SK-N-SH (cell line): ENCODE results near the gene DSCAML1. TPM values are rescaled to one million over a fixed set of nuclear protein-coding genes. Genes with fewer than 3 reads are reported as not detected.

Source experiments
- CTCF ChIA-PET: fragments of 300-600, 350-600 bp; formaldehyde crosslinking; extraction: SDS; loops from one replicate; lab custom pipeline; 2021; lab: Yijun Ruan, JAX
- POLR2A ChIA-PET: fragments of 350-600 bp; sonication (Branson Sonifier 250); formaldehyde crosslinking; extraction: SDS; loops from one replicate; lab custom pipeline; 2020; ENCODE audit warnings: antibody characterized with exemption, inconsistent platforms; lab: Yijun Ruan, JAX
- DNase-seq: peaks from one replicate; pipeline ENCODE4 v3.0.0; 2012
- H2AFZ ChIP-seq: fragments of 200-600 bp; sonication (generic); 2 replicates; pipeline ENCODE4 v1.8.1; 2016; ENCODE audit warnings: antibody characterized with exemption, mild to moderate bottlenecking, low read depth
- H3F3A ChIP-seq: fragments of 200-600 bp; sonication (generic); replicated peaks from 2 replicates; pipeline ENCODE3; 2016; ENCODE audit warnings: antibody characterized with exemption, mild to moderate bottlenecking; ENCODE audit not compliant: insufficient read depth
- H3K27ac ChIP-seq, 2 experiments: fragments of 200-500 bp in 1 of 2; fragments of 200-600 bp in 1 of 2; sonication (Bioruptor generic) in 1 of 2; sonication (generic), shearing (Covaris generic) in 1 of 2; 2 replicates each; pipeline versions ENCODE4 v1.5.1 to v1.6.1; 2014 to 2016; ENCODE audit warnings: low read depth in 2 of 2, inconsistent platforms in 1 of 2, low read length in 1 of 2, mild to moderate bottlenecking in 1 of 2, mixed read lengths in 1 of 2
- H3K27me3 ChIP-seq: fragments of 200-600 bp; sonication (generic), shearing (Covaris generic); 2 replicates; pipeline ENCODE4 v1.6.1; 2016; ENCODE audit warnings: mixed run types; ENCODE audit not compliant: insufficient read depth
- H3K36me3 ChIP-seq, 2 experiments: fragments of 200-500 bp in 1 of 2; fragments of 200-600 bp in 1 of 2; sonication (Bioruptor generic) in 1 of 2; sonication (generic) in 1 of 2; replicated peaks in 1 of 2; 2 replicates each; pipeline versions ENCODE3 to v1.5.1; 2014 to 2016; ENCODE audit warnings: low read length in 1 of 2, mild to moderate bottlenecking in 1 of 2; ENCODE audit not compliant: insufficient read depth in 2 of 2, control insufficient read depth in 1 of 2
- H3K4me1 ChIP-seq, 2 experiments: fragments of 200-500 bp in 1 of 2; fragments of 200-600 bp in 1 of 2; sonication (Bioruptor generic) in 1 of 2; sonication (generic), shearing (Covaris generic) in 1 of 2; 2 replicates each; pipeline versions ENCODE4 v1.5.1 to v1.6.1; 2014 to 2016; ENCODE audit warnings: low read depth in 1 of 2, low read length in 1 of 2, mixed run types in 1 of 2; ENCODE audit not compliant: insufficient read depth in 2 of 2, control insufficient read depth in 1 of 2
- H3K4me2 ChIP-seq: fragments of 200-600 bp; sonication (generic), shearing (Covaris generic); 2 replicates; pipeline ENCODE4 v1.6.1; 2017; ENCODE audit warnings: mixed run types
- H3K4me3 ChIP-seq, 2 experiments: fragments of 200-500 bp in 1 of 2; fragments of 200-600 bp in 1 of 2; sonication (Bioruptor generic) in 1 of 2; sonication (generic), shearing (Covaris generic) in 1 of 2; 2 replicates each; pipeline versions ENCODE4 v1.5.1 to v1.8.1; 2014 to 2016; ENCODE audit warnings: low read depth in 2 of 2, inconsistent platforms in 1 of 2, low read length in 1 of 2, mild to moderate bottlenecking in 1 of 2, mixed read lengths in 1 of 2, moderate library complexity in 1 of 2
- H3K79me2 ChIP-seq: fragments of 200-600 bp; sonication (generic); 2 replicates; pipeline ENCODE4 v1.8.1; 2017; ENCODE audit warnings: mild to moderate bottlenecking; ENCODE audit not compliant: insufficient read depth
- H3K9ac ChIP-seq: fragments of 200-600 bp; sonication (generic); 2 replicates; pipeline ENCODE4 v1.6.1; 2017; ENCODE audit warnings: mixed run types
- H3K9me2 ChIP-seq: fragments of 200-600 bp; sonication (generic); 2 replicates; pipeline ENCODE4 v1.6.1; 2017; ENCODE audit warnings: mixed run types
- H3K9me3 ChIP-seq: fragments of 200-600 bp; sonication (generic); 2 replicates; pipeline ENCODE4 v1.6.1; 2017; ENCODE audit warnings: mixed run types, mild to moderate bottlenecking, moderate library complexity
- H4K20me1 ChIP-seq: fragments of 200-600 bp; sonication (generic); 2 replicates; pipeline ENCODE4 v1.6.1; 2017; ENCODE audit warnings: mild to moderate bottlenecking, mixed run types; ENCODE audit not compliant: insufficient read depth
- CHD2 ChIP-seq: fragments of 150-350 bp; IDR thresholded peaks from 2 replicates; pipeline ENCODE4 v1.6.1; 2018; ENCODE audit warnings: low read length; ENCODE audit not compliant: partially characterized antibody
- GABPA ChIP-seq: IDR thresholded peaks from 2 replicates; pipeline ENCODE4 v1.4.0; 2012; ENCODE audit warnings: low read depth, mild to moderate bottlenecking
- RCOR1 ChIP-seq: fragments of 150-350 bp; IDR thresholded peaks from 2 replicates; pipeline ENCODE4 v1.6.1; 2017; ENCODE audit warnings: antibody characterized with exemption, low read length
- TAF1 ChIP-seq: IDR thresholded peaks from 2 replicates; pipeline ENCODE4 v1.6.1; 2012; ENCODE audit warnings: low read depth, mild to moderate bottlenecking, low read length, moderate library complexity, borderline replicate concordance
- WGBS: methylation state at CpG from one replicate; pipeline ENCODE4 v1.1.6; 2017; ENCODE audit warnings: low lambda C conversion rate; 5-methylcytosine and 5-hydroxymethylcytosine counted together
- polyA plus RNA-seq, 3 experiments: library from polyadenylated mRNA; depleted of rRNA; stranded (reverse); fragments of >200 nt; gene quantifications; 2 replicates each; pipeline ENCODE4 v1.2.3, GENCODE V29; 2012
- TF ChIP-seq, protein P1 (sequence below): IDR thresholded peaks from 2 replicates; pipeline ENCODE4 v1.4.0; 2012; ENCODE audit warnings: low read depth, borderline replicate concordance
- TF ChIP-seq, protein P2 (sequence below): IDR thresholded peaks from 2 replicates; pipeline ENCODE4 v1.6.1; 2012; ENCODE audit warnings: mild to moderate bottlenecking, low read depth, low read length, moderate library complexity

Gene DSCAML1
- polyA plus RNA-seq, 1 of the 3 experiments (the other 2 are of a cell fraction), result not detected

DNA sequence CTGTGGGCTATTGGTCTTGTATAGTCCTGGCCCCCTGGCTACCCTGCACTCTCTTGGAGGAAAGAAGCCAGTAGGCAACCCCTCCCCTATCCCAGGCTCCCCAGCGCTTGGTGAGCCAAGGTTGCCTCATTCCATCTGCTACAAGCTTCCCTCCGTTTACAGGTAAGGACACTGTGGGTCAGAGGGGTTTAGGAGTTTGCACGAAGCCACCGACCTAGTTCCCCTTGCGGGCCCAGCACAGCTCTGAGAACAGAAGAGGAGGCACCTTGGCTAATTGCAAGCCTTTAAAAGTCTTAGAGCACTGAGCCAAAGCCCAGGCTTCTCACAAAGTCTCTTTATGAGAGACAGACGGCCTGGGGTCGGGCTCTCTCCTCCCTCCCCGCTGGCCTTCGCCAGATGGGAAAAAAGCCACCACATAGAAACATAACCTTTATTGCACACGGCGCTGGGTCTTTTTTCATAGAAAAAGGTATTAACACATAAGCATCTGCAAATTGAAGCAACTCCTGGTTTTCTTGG is 369.6 kb downstream of the DSCAML1 start:
- no peaks in the 10 kb centered on the region for H3K9me3 ChIP-seq
- H3K27ac ChIP-seq, result no peak overlapping the region
- CTCF ChIA-PET, result interaction anchor here (1.2 to 16.8 kb wide), 30 partner anchors 8 to 625 kb away, joined by 3 to 449 read pairs (median 9); partner anchors contain the start of genes CEP164, DSCAML1 and FXYD2
- H3K9me2 ChIP-seq, result no peaks in the 10 kb centered on the region
- 75% methylated on average over 11 of the region's 11 CpGs for WGBS
- H3K4me1 ChIP-seq, result peaks cover 0 to 10% of the 10 kb centered on the region in 2 experiments; a peak in 1 of 4 replicates
- H3K27me3 ChIP-seq, result no peaks in the 10 kb centered on the region
- H3K4me2 ChIP-seq, result no peak overlapping the region
- H3K36me3 ChIP-seq, result no peaks in the 10 kb centered on the region
- no peaks in the 10 kb centered on the region for H3K79me2 ChIP-seq
- POLR2A ChIA-PET, result interaction anchor here (0.7 to 1.6 kb wide), 2 partner anchors 48 to 390 kb away, joined by 3 to 9 read pairs; no protein-coding TSS in a partner anchor
- H4K20me1 ChIP-seq, result no peaks in the 10 kb centered on the region
- no peak overlapping the region for H3K4me3 ChIP-seq
- no peak overlapping the region for H3K9ac ChIP-seq
- no peak for TF ChIP-seq TAF1
- TF ChIP-seq, protein P1, sequence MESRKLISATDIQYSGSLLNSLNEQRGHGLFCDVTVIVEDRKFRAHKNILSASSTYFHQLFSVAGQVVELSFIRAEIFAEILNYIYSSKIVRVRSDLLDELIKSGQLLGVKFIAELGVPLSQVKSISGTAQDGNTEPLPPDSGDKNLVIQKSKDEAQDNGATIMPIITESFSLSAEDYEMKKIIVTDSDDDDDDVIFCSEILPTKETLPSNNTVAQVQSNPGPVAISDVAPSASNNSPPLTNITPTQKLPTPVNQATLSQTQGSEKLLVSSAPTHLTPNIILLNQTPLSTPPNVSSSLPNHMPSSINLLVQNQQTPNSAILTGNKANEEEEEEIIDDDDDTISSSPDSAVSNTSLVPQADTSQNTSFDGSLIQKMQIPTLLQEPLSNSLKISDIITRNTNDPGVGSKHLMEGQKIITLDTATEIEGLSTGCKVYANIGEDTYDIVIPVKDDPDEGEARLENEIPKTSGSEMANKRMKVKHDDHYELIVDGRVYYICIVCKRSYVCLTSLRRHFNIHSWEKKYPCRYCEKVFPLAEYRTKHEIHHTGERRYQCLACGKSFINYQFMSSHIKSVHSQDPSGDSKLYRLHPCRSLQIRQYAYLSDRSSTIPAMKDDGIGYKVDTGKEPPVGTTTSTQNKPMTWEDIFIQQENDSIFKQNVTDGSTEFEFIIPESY, result no peak
- TF ChIP-seq GABPA, result no peak
- TF ChIP-seq CHD2, result no peak
- no peaks in the 10 kb centered on the region for H3F3A ChIP-seq
- H2AFZ ChIP-seq, result no peak overlapping the region
- no peak for DNase-seq

DNA sequence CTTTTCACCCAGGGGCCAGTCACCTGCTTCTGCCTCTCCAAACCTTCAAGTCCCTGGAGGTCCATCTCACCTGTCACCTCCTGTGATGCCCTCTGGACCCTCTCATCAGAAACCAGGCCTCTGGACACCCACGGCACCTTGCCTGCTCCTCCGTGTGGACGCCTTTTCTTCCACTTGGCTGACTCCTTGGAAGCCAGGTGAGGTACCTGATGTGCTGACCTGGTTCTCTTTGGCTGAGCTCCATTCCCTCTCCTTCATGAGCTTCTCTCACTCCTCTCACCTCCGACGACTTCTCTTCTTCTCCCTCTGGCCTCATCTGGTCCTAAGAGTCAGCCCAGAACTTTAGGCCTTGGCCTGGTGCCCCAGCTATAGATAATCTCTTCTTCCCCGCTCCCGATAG is 370.1 kb downstream of the DSCAML1 start:
- POLR2A ChIA-PET, result interaction anchor here (0.6 to 1.6 kb wide), 6 partner anchors 16 to 390 kb away, joined by 3 to 9 read pairs (median 3); no protein-coding TSS in a partner anchor
- Histone ChIP-seq H3K27ac (no peak overlapping the region), H3K79me2 (no peaks in the 10 kb centered on the region)

More for the DNA sequence above, 370.1 kb downstream of the DSCAML1 start:
- H4K20me1 ChIP-seq, result no peaks in the 10 kb centered on the region
- H3K9me2 ChIP-seq, result no peaks in the 10 kb centered on the region
- DNase-seq, result no peak
- peaks cover 0 to 10% of the 10 kb centered on the region in 2 experiments; a peak in 1 of 4 replicates for H3K4me1 ChIP-seq
- H3K4me3 ChIP-seq, result no peak overlapping the region
- no peaks in the 10 kb centered on the region for H3K27me3 ChIP-seq
- TF ChIP-seq, protein P2, sequence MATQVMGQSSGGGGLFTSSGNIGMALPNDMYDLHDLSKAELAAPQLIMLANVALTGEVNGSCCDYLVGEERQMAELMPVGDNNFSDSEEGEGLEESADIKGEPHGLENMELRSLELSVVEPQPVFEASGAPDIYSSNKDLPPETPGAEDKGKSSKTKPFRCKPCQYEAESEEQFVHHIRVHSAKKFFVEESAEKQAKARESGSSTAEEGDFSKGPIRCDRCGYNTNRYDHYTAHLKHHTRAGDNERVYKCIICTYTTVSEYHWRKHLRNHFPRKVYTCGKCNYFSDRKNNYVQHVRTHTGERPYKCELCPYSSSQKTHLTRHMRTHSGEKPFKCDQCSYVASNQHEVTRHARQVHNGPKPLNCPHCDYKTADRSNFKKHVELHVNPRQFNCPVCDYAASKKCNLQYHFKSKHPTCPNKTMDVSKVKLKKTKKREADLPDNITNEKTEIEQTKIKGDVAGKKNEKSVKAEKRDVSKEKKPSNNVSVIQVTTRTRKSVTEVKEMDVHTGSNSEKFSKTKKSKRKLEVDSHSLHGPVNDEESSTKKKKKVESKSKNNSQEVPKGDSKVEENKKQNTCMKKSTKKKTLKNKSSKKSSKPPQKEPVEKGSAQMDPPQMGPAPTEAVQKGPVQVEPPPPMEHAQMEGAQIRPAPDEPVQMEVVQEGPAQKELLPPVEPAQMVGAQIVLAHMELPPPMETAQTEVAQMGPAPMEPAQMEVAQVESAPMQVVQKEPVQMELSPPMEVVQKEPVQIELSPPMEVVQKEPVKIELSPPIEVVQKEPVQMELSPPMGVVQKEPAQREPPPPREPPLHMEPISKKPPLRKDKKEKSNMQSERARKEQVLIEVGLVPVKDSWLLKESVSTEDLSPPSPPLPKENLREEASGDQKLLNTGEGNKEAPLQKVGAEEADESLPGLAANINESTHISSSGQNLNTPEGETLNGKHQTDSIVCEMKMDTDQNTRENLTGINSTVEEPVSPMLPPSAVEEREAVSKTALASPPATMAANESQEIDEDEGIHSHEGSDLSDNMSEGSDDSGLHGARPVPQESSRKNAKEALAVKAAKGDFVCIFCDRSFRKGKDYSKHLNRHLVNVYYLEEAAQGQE, result no peak
- TF ChIP-seq RCOR1 (no peak), TAF1 (no peak)
- no peak overlapping the region for H2AFZ ChIP-seq
- H3K9me3 ChIP-seq, result no peaks in the 10 kb centered on the region
- no peaks in the 10 kb centered on the region for H3K36me3 ChIP-seq
- H3F3A ChIP-seq, result no peaks in the 10 kb centered on the region
- 68% methylated on average over 7 of the region's 7 CpGs for WGBS
- H3K4me2 ChIP-seq, result no peak overlapping the region
- CTCF ChIA-PET, result interaction anchor here (0.6 to 16.8 kb wide), 64 partner anchors 9 to 656 kb away, joined by 3 to 449 read pairs (median 5); partner anchors contain the start of genes CEP164, DSCAML1 and FXYD2
- H3K9ac ChIP-seq, result no peak overlapping the region
